Measurements from ENCODE around the gene PKN2. TPM values are rescaled to one million over a fixed set of nuclear protein-coding genes. Genes with fewer than 3 reads are reported as not detected.

The PKN2 gene
- total and polyA plus RNA-seq, 8 donors, result 41.7 to 127 (median 115) TPM

GRCh38 chr1:88730995-88731394 is 46.9 kb downstream of the PKN2 start:
- peak; percentile 10 for ATAC-seq
- intact Hi-C loops (cut with DNase I), result no loop called here

GRCh38 chr1:88731475-88732269 is 47.6 kb downstream of the PKN2 start:
- peak overlapping the region; percentile 43 to 59 for H3K27ac ChIP-seq
- no peaks in the 10 kb centered on the region for H3K36me3 ChIP-seq
- ATAC-seq (peak; percentile 84), DNase-seq (peak in 2 of 4 donors; percentile 83 to 91)
- H3K9me3 ChIP-seq, result peaks cover 0 to 15% of the 10 kb centered on the region in 2 donors
- TF ChIP-seq, protein P1, sequence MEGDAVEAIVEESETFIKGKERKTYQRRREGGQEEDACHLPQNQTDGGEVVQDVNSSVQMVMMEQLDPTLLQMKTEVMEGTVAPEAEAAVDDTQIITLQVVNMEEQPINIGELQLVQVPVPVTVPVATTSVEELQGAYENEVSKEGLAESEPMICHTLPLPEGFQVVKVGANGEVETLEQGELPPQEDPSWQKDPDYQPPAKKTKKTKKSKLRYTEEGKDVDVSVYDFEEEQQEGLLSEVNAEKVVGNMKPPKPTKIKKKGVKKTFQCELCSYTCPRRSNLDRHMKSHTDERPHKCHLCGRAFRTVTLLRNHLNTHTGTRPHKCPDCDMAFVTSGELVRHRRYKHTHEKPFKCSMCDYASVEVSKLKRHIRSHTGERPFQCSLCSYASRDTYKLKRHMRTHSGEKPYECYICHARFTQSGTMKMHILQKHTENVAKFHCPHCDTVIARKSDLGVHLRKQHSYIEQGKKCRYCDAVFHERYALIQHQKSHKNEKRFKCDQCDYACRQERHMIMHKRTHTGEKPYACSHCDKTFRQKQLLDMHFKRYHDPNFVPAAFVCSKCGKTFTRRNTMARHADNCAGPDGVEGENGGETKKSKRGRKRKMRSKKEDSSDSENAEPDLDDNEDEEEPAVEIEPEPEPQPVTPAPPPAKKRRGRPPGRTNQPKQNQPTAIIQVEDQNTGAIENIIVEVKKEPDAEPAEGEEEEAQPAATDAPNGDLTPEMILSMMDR (IDR thresholded peaks at IDR 0.05), result no peak
- no peak overlapping the region for H3K4me3 ChIP-seq
- H3K4me1 ChIP-seq, result peaks cover 8 to 26% of the 10 kb centered on the region in 2 donors
- no peaks in the 10 kb centered on the region for H3K27me3 ChIP-seq
- intact Hi-C loops (cut with DNase I), result no loop called here

More at GRCh38 chr1:88730995-88731394, 46.9 kb downstream of the PKN2 start:
- H3K4me3 ChIP-seq, result no peak overlapping the region
- H3K27ac ChIP-seq, result peak overlapping the region; percentile 43 to 59
- TF ChIP-seq, protein P1 (IDR thresholded peaks at IDR 0.05), result no peak
- peaks cover 8 to 32% of the 10 kb centered on the region in 2 donors for H3K4me1 ChIP-seq
- H3K36me3 ChIP-seq, result no peaks in the 10 kb centered on the region
- DNase-seq, result no peak
- peaks cover 0 to 15% of the 10 kb centered on the region in 2 donors for H3K9me3 ChIP-seq
- no peaks in the 10 kb centered on the region for H3K27me3 ChIP-seq

DNA sequence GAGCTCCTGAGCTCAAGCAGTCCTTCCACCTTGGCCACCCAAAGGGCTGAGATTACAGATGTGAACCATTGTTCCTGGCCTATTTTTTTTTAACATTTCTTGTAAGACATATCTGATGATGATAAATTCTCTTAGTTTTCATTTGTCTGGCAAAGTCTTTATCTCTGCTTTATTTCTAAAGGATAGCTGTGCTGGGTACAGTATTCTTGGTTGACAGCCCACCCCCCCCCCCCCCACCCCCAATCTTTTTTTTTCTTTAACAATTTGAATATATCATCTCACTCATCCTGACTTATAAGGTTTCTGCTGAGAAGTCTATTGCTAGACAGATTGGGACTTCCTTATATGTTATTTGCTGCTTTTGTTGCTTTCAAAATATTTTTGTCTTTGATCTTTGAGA is 51.3 kb downstream of the PKN2 start:
- Histone ChIP-seq H3K27ac (no peak overlapping the region), H3K4me1 (peaks cover 8 to 11% of the 10 kb centered on the region in 2 donors), H3K4me3 (no peak overlapping the region), H3K9me3 (peaks cover 0 to 15% of the 10 kb centered on the region in 2 donors), H3K36me3 (no peaks in the 10 kb centered on the region), H3K27me3 (no peaks in the 10 kb centered on the region)
- DNase-seq, result no peak
- ATAC-seq, result no peak
- intact Hi-C loops (cut with DNase I), result no loop called here
- TF ChIP-seq, protein P1 (IDR thresholded peaks at IDR 0.05), result no peak

DNA sequence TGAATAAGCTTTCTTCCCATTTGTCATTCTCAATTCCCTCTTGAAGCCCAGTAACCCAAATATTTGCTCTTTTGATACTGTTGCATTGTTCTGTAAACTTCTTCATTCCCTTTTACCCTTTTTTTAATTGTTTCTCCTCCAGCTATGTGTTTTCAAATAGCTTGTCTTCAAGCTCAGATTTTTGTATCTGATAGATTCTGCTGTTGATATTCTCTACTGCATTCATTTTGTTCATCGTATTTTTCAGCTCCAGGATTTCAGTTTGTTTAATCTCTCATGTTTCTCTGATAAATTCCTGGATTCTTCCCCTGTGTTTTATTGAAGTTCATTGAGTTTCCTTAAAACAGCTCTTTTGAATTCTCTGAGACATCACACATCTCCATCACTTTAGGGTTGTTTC is 51.8 kb downstream of the PKN2 start:
- H3K9me3 ChIP-seq, result peaks cover 0 to 15% of the 10 kb centered on the region in 2 donors
- no peaks in the 10 kb centered on the region for H3K27me3 ChIP-seq
- TF ChIP-seq, protein P1 (IDR thresholded peaks at IDR 0.05), result no peak
- peaks cover 6 to 7% of the 10 kb centered on the region in 2 donors for H3K4me1 ChIP-seq
- H3K27ac ChIP-seq, result no peak overlapping the region
- no peaks in the 10 kb centered on the region for H3K36me3 ChIP-seq
- DNase-seq (no peak), ATAC-seq (no peak)
- no peak overlapping the region for H3K4me3 ChIP-seq
- intact Hi-C loops (cut with DNase I), result no loop called here

GRCh38 chr1:88736633-88737248 is 52.7 kb downstream of the PKN2 start:
- TF ChIP-seq, protein P1 (IDR thresholded peaks at IDR 0.05), result peak; percentile 20 to 25
- Histone ChIP-seq H3K36me3 (no peaks in the 10 kb centered on the region), H3K27me3 (no peaks in the 10 kb centered on the region), H3K4me3 (no peak overlapping the region), H3K4me1 (no peaks in the 10 kb centered on the region), H3K27ac (no peak overlapping the region), H3K9me3 (peaks cover 0 to 15% of the 10 kb centered on the region in 2 donors)
- ATAC-seq, result peak; percentile 71
- DNase-seq, result no peak
- intact Hi-C loops (cut with DNase I), result no loop called here
